ENCODE data around the gene TRIM65. TPM values are rescaled to one million over a fixed set of nuclear protein-coding genes. Genes with fewer than 3 reads are reported as not detected.
"Not testable (repeated sequence)": the region's sequence is repeated elsewhere in the genome, so short reads cannot be mapped to it uniquely, and the experiment has no call there.

The TRIM65 gene
- total and polyA plus RNA-seq, 2 donors from 2014 or later, result 11.5 to 23.6 TPM

GRCh38 chr17:75874323-75875181 lies 22.2 kb downstream of the TRIM65 start:
- Histone ChIP-seq H3K27me3 (ENCODE audit: control insufficient read depth, insufficient read depth, low read length) (no peaks in the 10 kb centered on the region), H3K4me1 (ENCODE audit: control insufficient read depth in 2 of 3, insufficient read depth in 2 of 3, low read depth in 1 of 3, low read length in 3 of 3) (peaks cover 0 to 36% (median 27%) of the 10 kb centered on the region in 3 donors), H3K9me3 (ENCODE audit: control insufficient read depth in 2 of 3, insufficient read depth in 1 of 3, low read length in 3 of 3) (no peaks in the 10 kb centered on the region), H3K4me3 (ENCODE audit: low read length in 3 of 3) (no peak overlapping the region), H3K36me3 (ENCODE audit: control insufficient read depth in 2 of 3, insufficient read depth in 3 of 3, low read length in 3 of 3) (peaks cover 0 to 7% (median 0%) of the 10 kb centered on the region in 3 donors), H3K9ac (ENCODE audit: low read length in 3 of 3) (no peak overlapping the region), H3K27ac (ENCODE audit: low read depth in 2 of 2, low read length in 2 of 2) (peak overlapping the region in 1 of 2 donors; percentile 96)
- intact Hi-C loops (cut with DNase I), result no loop called here
- DNase-seq (peak in 1 of 5 donors; percentile 44), FAIRE-seq (no peak)
- TF ChIP-seq CTCF (IDR thresholded peaks at IDR 0.05; ENCODE audit: borderline replicate concordance, extremely low read depth, insufficient read depth), result no peak

GRCh38 chr17:75873587-75874322 lies 23.0 kb downstream of the TRIM65 start:
- Histone ChIP-seq H3K27ac (ENCODE audit: low read depth in 2 of 2, low read length in 2 of 2) (no peak overlapping the region), H3K9me3 (ENCODE audit: control insufficient read depth in 2 of 3, insufficient read depth in 1 of 3, low read length in 3 of 3) (no peaks in the 10 kb centered on the region), H3K27me3 (ENCODE audit: control insufficient read depth, insufficient read depth, low read length) (no peaks in the 10 kb centered on the region), H3K36me3 (ENCODE audit: control insufficient read depth in 2 of 3, insufficient read depth in 3 of 3, low read length in 3 of 3) (peaks cover 0 to 7% (median 0%) of the 10 kb centered on the region in 3 donors), H3K4me1 (ENCODE audit: control insufficient read depth in 2 of 3, insufficient read depth in 2 of 3, low read depth in 1 of 3, low read length in 3 of 3) (peaks cover 0 to 36% (median 27%) of the 10 kb centered on the region in 3 donors), H3K4me3 (ENCODE audit: low read length in 3 of 3) (no peak overlapping the region), H3K9ac (ENCODE audit: low read length in 3 of 3) (no peak overlapping the region)
- intact Hi-C loops (cut with DNase I), result no loop called here
- no peak for DNase-seq
- TF ChIP-seq CTCF (IDR thresholded peaks at IDR 0.05; ENCODE audit: borderline replicate concordance, extremely low read depth, insufficient read depth), result no peak
- FAIRE-seq, result no peak

- no peak for FAIRE-seq
- peak overlapping the region in 1 of 3 donors; percentile 81 for H3K9ac ChIP-seq (ENCODE audit: low read length in 3 of 3)
- no peaks in the 10 kb centered on the region for H3K9me3 ChIP-seq (ENCODE audit: control insufficient read depth in 2 of 3, insufficient read depth in 1 of 3, low read length in 3 of 3)
- no peaks in the 10 kb centered on the region for H3K27me3 ChIP-seq (ENCODE audit: control insufficient read depth, insufficient read depth, low read length)
- H3K4me3 ChIP-seq (ENCODE audit: low read length in 3 of 3), result no peak overlapping the region
- peak overlapping the region; percentile 85 to 95 for H3K27ac ChIP-seq (ENCODE audit: low read depth in 2 of 2, low read length in 2 of 2)
- intact Hi-C loops (cut with DNase I), result no loop called here
- peaks cover 0 to 33% (median 27%) of the 10 kb centered on the region in 3 donors for H3K4me1 ChIP-seq (ENCODE audit: control insufficient read depth in 2 of 3, insufficient read depth in 2 of 3, low read depth in 1 of 3, low read length in 3 of 3)
- no peak for TF ChIP-seq CTCF (IDR thresholded peaks at IDR 0.05; ENCODE audit: borderline replicate concordance, extremely low read depth, insufficient read depth)
- H3K36me3 ChIP-seq (ENCODE audit: control insufficient read depth in 2 of 3, insufficient read depth in 3 of 3, low read length in 3 of 3), result peaks cover 0 to 7% (median 0%) of the 10 kb centered on the region in 3 donors
- peak; percentile 49 to 93 (median 71) for DNase-seq
Measured at GRCh38 chr17:75872434-75873351, 24.1 kb downstream of the TRIM65 start.

- intact Hi-C loops (cut with DNase I); H3K4me3 ChIP-seq (ENCODE audit: low read length in 3 of 3): not testable (repeated sequence)
- H3K4me1 ChIP-seq (ENCODE audit: control insufficient read depth in 2 of 3, insufficient read depth in 2 of 3, low read depth in 1 of 3, low read length in 3 of 3), result peaks cover 0 to 11% (median 10%) of the 10 kb centered on the region in 3 donors
Measured at GRCh38 chr17:75870228-75870627, 26.5 kb downstream of the TRIM65 start.

More at GRCh38 chr17:75870228-75870627, 26.5 kb downstream of the TRIM65 start:
- H3K27ac ChIP-seq (ENCODE audit: low read depth in 2 of 2, low read length in 2 of 2); H3K27me3 ChIP-seq (ENCODE audit: control insufficient read depth, insufficient read depth, low read length); H3K36me3 ChIP-seq (ENCODE audit: control insufficient read depth in 2 of 3, insufficient read depth in 3 of 3, low read length in 3 of 3); H3K9ac ChIP-seq (ENCODE audit: low read length in 3 of 3); DNase-seq; FAIRE-seq; H3K9me3 ChIP-seq (ENCODE audit: control insufficient read depth in 2 of 3, insufficient read depth in 1 of 3, low read length in 3 of 3): not testable (repeated sequence)

All from kidney (tissue), 14 donors.